ENCODE measurements around the gene BCL2L13. TPM values are rescaled to one million over a fixed set of nuclear protein-coding genes. Genes with fewer than 3 reads are reported as not detected.

BCL2L13 gene
- total and polyA plus RNA-seq, 8 donors = 30.5 to 38.9 (median 34.6) TPM

GRCh38 chr22:17596226-17596625, 42.3 kb upstream of the BCL2L13 start:
- DNase-seq = no peak

GRCh38 chr22:17597217-17597616, 41.3 kb upstream of the BCL2L13 start:
- intact Hi-C loops (cut with DNase I) = no loop called here
- H3K27me3 ChIP-seq = no peaks in the 10 kb centered on the region
- H3K36me3 ChIP-seq = peaks cover 4 to 99% of the 10 kb centered on the region in 2 donors
- no peak for ATAC-seq
- no peak overlapping the region for H3K27ac ChIP-seq
- no peak for TF ChIP-seq CTCF (IDR thresholded peaks at IDR 0.05)
- DNase-seq = no peak
- no peak overlapping the region for H3K4me3 ChIP-seq
- H3K4me1 ChIP-seq = no peaks in the 10 kb centered on the region
- no peaks in the 10 kb centered on the region for H3K9me3 ChIP-seq

More at GRCh38 chr22:17596226-17596625, 42.3 kb upstream of the BCL2L13 start:
- H3K27ac ChIP-seq = no peak overlapping the region
- no peak overlapping the region for H3K4me3 ChIP-seq
- no peak for ATAC-seq
- intact Hi-C loops (cut with DNase I) = no loop called here
- no peak for TF ChIP-seq CTCF (IDR thresholded peaks at IDR 0.05)
- no peaks in the 10 kb centered on the region for H3K9me3 ChIP-seq
- no peaks in the 10 kb centered on the region for H3K27me3 ChIP-seq
- H3K36me3 ChIP-seq = peaks cover 4 to 100% of the 10 kb centered on the region in 2 donors
- H3K4me1 ChIP-seq = no peaks in the 10 kb centered on the region

DNA sequence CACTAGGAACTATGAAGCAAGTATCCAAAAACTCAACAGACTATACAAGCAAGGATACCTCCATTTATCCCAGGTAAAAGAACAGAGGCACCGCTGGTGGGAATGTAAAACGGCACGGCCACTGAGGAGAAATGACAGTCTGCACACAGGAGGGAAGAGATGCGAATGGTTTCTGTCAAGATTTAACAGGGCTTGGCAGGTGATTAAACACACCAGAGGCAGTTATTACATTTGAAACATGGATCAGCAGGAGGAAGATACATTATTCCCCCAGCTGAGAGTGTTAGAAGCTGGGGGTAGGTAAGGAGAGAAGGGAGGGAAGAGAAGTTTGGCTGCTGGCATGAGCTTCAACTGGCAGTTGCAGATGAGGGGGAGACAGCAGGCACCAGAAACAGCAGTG, 40.2 kb upstream of the BCL2L13 start:
- TF ChIP-seq CTCF (IDR thresholded peaks at IDR 0.05) = no peak
- intact Hi-C loops (cut with DNase I) = no loop called here
- Histone ChIP-seq H3K27ac (no peak overlapping the region), H3K9me3 (no peaks in the 10 kb centered on the region), H3K4me3 (no peak overlapping the region), H3K36me3 (peaks cover 4 to 97% of the 10 kb centered on the region in 2 donors), H3K4me1 (no peaks in the 10 kb centered on the region), H3K27me3 (no peaks in the 10 kb centered on the region)
- no peak for DNase-seq
- no peak for ATAC-seq

GRCh38 chr22:17601031-17601430, 37.5 kb upstream of the BCL2L13 start:
- Histone ChIP-seq H3K27ac (no peak overlapping the region), H3K4me1 (no peaks in the 10 kb centered on the region), H3K36me3 (peaks cover 4 to 92% of the 10 kb centered on the region in 2 donors), H3K9me3 (no peaks in the 10 kb centered on the region), H3K4me3 (no peak overlapping the region), H3K27me3 (no peaks in the 10 kb centered on the region)
- DNase-seq (no peak), ATAC-seq (no peak)
- no peak for TF ChIP-seq CTCF (IDR thresholded peaks at IDR 0.05)
- intact Hi-C loops (cut with DNase I) = no loop called here

GRCh38 chr22:17603668-17604067, 34.9 kb upstream of the BCL2L13 start:
- TF ChIP-seq CTCF (IDR thresholded peaks at IDR 0.05) = no peak
- Histone ChIP-seq H3K27me3 (no peaks in the 10 kb centered on the region), H3K4me3 (no peak overlapping the region), H3K4me1 (no peaks in the 10 kb centered on the region), H3K27ac (no peak overlapping the region), H3K36me3 (peaks cover 0 to 92% of the 10 kb centered on the region in 2 donors), H3K9me3 (no peaks in the 10 kb centered on the region)
- intact Hi-C loops (cut with DNase I) = no loop called here
- DNase-seq = no peak
- ATAC-seq = no peak
